D721Med (cell line): ENCODE measurements around the gene STIM2.

ENCODE experiments used
- DNase-seq: peaks from one replicate; pipeline ENCODE4 v3.0.0; 2011; ENCODE audit warnings: low spot score; ENCODE audit not compliant: insufficient read length
- FAIRE-seq: peaks from 2 replicates; lab custom pipeline; 2011; peaks lifted over from hg19 to GRCh38; lab: Jason Lieb, UNC
- CTCF ChIP-seq: IDR thresholded peaks from 2 replicates; pipeline ENCODE4 v1.5.1; 2012; ENCODE audit warnings: mild to moderate bottlenecking, control low read depth; ENCODE audit not compliant: insufficient read depth; ENCODE audit errors: missing control alignments

STIM2 gene

GRCh38 chr4:26995316-26995715 is 134.7 kb downstream of the STIM2 start:
- TF ChIP-seq CTCF: no peak
- no peak for DNase-seq
- no peak for FAIRE-seq

GRCh38 chr4:26996745-26997144 is 136.1 kb downstream of the STIM2 start:
- no peak for DNase-seq
- TF ChIP-seq CTCF: no peak
- FAIRE-seq: no peak

- no peak for FAIRE-seq
- DNase-seq: no peak
- no peak for TF ChIP-seq CTCF
Observed at GRCh38 chr4:26999689-27000088, 139.0 kb downstream of the STIM2 start.

GRCh38 chr4:27000122-27000521 is 139.5 kb downstream of the STIM2 start:
- TF ChIP-seq CTCF: no peak
- FAIRE-seq: no peak
- no peak for DNase-seq

GRCh38 chr4:27000820-27001219 is 140.2 kb downstream of the STIM2 start:
- FAIRE-seq: no peak

GRCh38 chr4:27001398-27002164 is 140.9 kb downstream of the STIM2 start:
- no peak for TF ChIP-seq CTCF
- FAIRE-seq: no peak
- DNase-seq: no peak

More at GRCh38 chr4:27000820-27001219, 140.2 kb downstream of the STIM2 start:
- DNase-seq: no peak
- peak; percentile 19 for TF ChIP-seq CTCF

- DNase-seq: no peak
- no peak for FAIRE-seq
- no peak for TF ChIP-seq CTCF
Observed at GRCh38 chr4:27003642-27004113, 143.0 kb downstream of the STIM2 start.
